Measurements from ENCODE around the gene ALDH3B2. TPM values are rescaled to one million over a fixed set of nuclear protein-coding genes. Genes with fewer than 3 reads are reported as not detected.

Gene ALDH3B2
- polyA plus RNA-seq, 12 donors = 0.25 to 36.7 (median 8.2) TPM; not detected in 8

DNA sequence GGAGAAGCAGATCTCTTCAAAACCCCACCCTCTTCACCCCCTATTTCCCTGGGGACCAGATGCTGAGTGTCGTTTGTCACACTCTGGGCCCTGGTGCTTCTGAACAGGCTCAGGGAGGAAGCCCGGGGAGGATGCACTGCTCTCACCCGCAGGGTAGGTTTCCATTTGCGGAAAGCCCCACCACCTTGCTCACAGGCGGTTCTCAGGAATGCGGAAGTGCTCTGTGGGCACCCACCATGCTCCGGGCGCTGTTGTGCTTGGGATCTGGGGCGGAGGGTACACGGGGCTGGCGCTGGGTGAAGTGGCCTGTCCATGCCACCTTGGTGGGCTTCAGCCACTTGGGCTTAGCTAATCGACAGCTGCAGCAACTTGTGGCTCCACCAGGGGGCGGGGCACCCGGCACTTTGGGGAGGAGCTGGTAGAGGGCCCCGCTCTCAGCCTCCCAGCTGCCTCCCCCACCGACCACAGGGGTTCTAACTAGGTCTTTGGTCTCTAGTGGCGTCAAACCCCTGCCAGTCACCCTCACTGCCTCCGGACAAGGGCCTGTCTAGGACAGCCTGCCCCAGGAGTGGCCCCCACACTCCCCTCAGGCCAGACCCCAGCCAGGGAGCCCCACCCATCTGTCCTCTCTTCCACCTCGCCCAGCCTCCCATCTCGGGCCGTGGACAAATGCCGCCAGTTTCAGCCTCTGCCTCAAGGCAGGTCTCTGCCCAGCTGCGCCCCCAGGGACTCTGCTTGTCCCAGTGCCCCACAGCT, 60.3 kb downstream of the ALDH3B2 start:
- peak; percentile 35 for DNase-seq

DNA sequence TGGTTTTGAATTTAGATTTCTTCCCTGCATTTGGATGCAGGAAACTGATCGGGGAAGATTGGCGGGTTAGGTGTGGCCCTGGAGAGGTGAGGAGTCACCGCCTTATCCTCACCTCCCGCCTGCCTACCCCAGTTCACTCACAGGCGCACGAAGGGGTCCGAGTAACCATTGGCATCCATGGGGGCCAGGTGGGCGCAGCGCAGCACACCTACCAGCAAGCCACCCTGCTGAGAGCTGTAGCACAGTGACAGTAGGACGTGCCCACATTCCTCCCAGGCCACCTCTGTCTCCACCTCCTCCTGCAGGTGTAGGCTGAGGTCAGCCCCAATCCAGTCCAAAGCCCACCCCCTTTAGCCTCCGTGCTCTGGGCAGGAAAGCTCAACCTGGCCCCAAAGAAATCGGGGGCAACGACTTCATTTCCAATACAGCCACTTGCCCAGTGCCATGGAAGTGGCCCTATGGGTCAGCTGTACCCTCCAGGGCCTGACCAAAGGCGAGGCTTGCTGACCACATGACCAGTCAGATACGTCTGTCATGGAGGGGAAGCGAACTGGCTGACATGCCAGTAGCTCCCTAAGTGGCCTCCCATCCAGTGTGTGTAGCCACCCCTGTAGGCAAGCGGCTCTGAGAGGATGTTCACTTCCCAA, 61.0 kb downstream of the ALDH3B2 start:
- DNase-seq = no peak

DNA sequence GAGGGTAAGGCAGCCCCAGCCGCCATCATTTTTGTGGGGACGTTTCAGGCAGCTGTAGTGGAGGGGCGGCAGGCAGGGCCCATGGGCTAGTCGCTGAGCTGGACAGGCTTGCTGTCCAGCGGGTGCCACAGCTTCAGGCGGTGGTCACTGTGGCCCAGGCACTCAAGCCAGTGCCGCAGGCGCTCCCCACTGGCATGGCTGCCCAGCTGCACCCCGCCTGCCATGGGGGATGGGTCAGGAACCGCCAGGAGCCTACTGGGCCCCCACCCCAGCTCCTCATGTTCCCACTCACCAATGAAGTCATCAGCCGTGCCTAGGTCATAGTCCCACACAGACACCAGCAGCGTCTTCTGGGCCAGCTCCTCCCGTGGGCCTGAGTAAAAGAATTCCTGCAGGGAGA, 61.7 kb downstream of the ALDH3B2 start:
- no peak for DNase-seq

Other genes with a start within 250 kb of the ALDH3B2 start
- 10 to 100 TPM in 11 of 12 donors, not detected in 1; 29.4 to 60.0 (median 32.1) TPM for gene RPS6KB2, start 246.1 kb downstream of the ALDH3B2 start, polyA plus RNA-seq (ENCODE audit: insufficient read length in 12 of 12)
- gene PTPRCAP, start 236.9 kb downstream of the ALDH3B2 start, polyA plus RNA-seq (ENCODE audit: insufficient read length in 12 of 12) = 1 to 10 TPM in 4 of 12 donors, under 1 TPM in 6, not detected in 2; 0.50 to 7.2 (median 0.84) TPM
- gene CORO1B, start 231.1 kb downstream of the ALDH3B2 start, polyA plus RNA-seq (ENCODE audit: insufficient read length in 12 of 12) = 10 to 100 TPM in 11 of 12 donors, not detected in 1; 20.0 to 56.3 (median 24.2) TPM
- gene GPR152, start 221.9 kb downstream of the ALDH3B2 start, polyA plus RNA-seq (ENCODE audit: insufficient read length in 12 of 12) = not detected
- gene CABP4, start 219.3 kb downstream of the ALDH3B2 start, polyA plus RNA-seq (ENCODE audit: insufficient read length in 12 of 12) = 1 to 10 TPM in 5 of 12 donors, under 1 TPM in 5, not detected in 2; 0.41 to 1.7 (median 1.0) TPM
- 10 to 100 TPM in 11 of 12 donors, not detected in 1; 35.2 to 73.5 (median 46.2) TPM for gene TMEM134, start 205.4 kb downstream of the ALDH3B2 start, polyA plus RNA-seq (ENCODE audit: insufficient read length in 12 of 12)
- gene AIP, start 191.6 kb downstream of the ALDH3B2 start, polyA plus RNA-seq (ENCODE audit: insufficient read length in 12 of 12) = 10 to 100 TPM in 11 of 12 donors, not detected in 1; 33.7 to 50.2 (median 41.7) TPM
- 10 to 100 TPM in 2 of 12 donors, 1 to 10 TPM in 9, not detected in 1; 4.7 to 52.6 (median 6.4) TPM for gene PITPNM1, start 169.3 kb downstream of the ALDH3B2 start, polyA plus RNA-seq (ENCODE audit: insufficient read length in 12 of 12)
- 10 to 100 TPM in 11 of 12 donors, not detected in 1; 12.7 to 27.8 (median 16.3) TPM for gene CDK2AP2, start 166.5 kb downstream of the ALDH3B2 start, polyA plus RNA-seq (ENCODE audit: insufficient read length in 12 of 12)
- not detected for gene CABP2, start 151.2 kb downstream of the ALDH3B2 start, polyA plus RNA-seq (ENCODE audit: insufficient read length in 12 of 12)
- gene GSTP1, start 90.8 kb downstream of the ALDH3B2 start, polyA plus RNA-seq (ENCODE audit: insufficient read length in 12 of 12) = 100 to 1,000 TPM in 11 of 12 donors, not detected in 1; 195 to 377 (median 251) TPM
- gene NDUFV1, start 67.7 kb downstream of the ALDH3B2 start, polyA plus RNA-seq (ENCODE audit: insufficient read length in 12 of 12) = 100 to 1,000 TPM in 10 of 12 donors, 10 to 100 TPM in 1, not detected in 1; 99.7 to 247 (median 131) TPM
- gene NUDT8, start 44.7 kb downstream of the ALDH3B2 start, polyA plus RNA-seq (ENCODE audit: insufficient read length in 12 of 12) = 1 to 10 TPM in 10 of 12 donors, not detected in 2; 1.9 to 4.0 (median 3.2) TPM
- gene TBX10, start 34.9 kb downstream of the ALDH3B2 start, polyA plus RNA-seq (ENCODE audit: insufficient read length in 12 of 12) = not detected
- under 1 TPM in 10 of 12 donors, not detected in 2; 0.13 to 0.72 (median 0.21) TPM for gene ACY3, start 23.9 kb downstream of the ALDH3B2 start, polyA plus RNA-seq (ENCODE audit: insufficient read length in 12 of 12)

Data from muscle of arm (tissue), 12 donors.